ENCODE data around the gene UHMK1.
"Not testable (repeated sequence)": the region's sequence is repeated elsewhere in the genome, so short reads cannot be mapped to it uniquely, and the experiment has no call there.

Gene UHMK1

GRCh38 chr1:162566870-162567269, 69.3 kb downstream of the UHMK1 start:
- Mint-ChIP-seq H3K9me3 (no peaks in the 10 kb centered on the region), H3K36me3 (ENCODE audit: low read depth) (peaks cover 37% of the 10 kb centered on the region), H3K4me1 (peaks cover 37% of the 10 kb centered on the region), H3K27ac (no peak overlapping the region), H3K4me3 (no peak overlapping the region), H3K27me3 (no peaks in the 10 kb centered on the region)
- DNase-seq (no peak), ATAC-seq (no peak)

GRCh38 chr1:162568802-162569201, 71.2 kb downstream of the UHMK1 start:
- Mint-ChIP-seq H3K4me3 (no peak overlapping the region), H3K9me3 (no peaks in the 10 kb centered on the region), H3K27me3 (no peaks in the 10 kb centered on the region), H3K36me3 (ENCODE audit: low read depth) (peaks cover 34% of the 10 kb centered on the region), H3K27ac (no peak overlapping the region), H3K4me1 (peaks cover 23% of the 10 kb centered on the region)
- ATAC-seq: no peak
- DNase-seq: no peak

GRCh38 chr1:162570718-162571117, 73.1 kb downstream of the UHMK1 start:
- peaks cover 5% of the 10 kb centered on the region for H3K4me1 Mint-ChIP-seq
- no peak for ATAC-seq
- H3K27ac Mint-ChIP-seq: no peak overlapping the region
- no peaks in the 10 kb centered on the region for H3K9me3 Mint-ChIP-seq
- no peaks in the 10 kb centered on the region for H3K27me3 Mint-ChIP-seq
- H3K36me3 Mint-ChIP-seq (ENCODE audit: low read depth): peaks cover 31% of the 10 kb centered on the region
- no peak overlapping the region for H3K4me3 Mint-ChIP-seq
- no peak for DNase-seq

- not testable (repeated sequence) for DNase-seq, ATAC-seq, H3K27ac Mint-ChIP-seq, H3K9me3 Mint-ChIP-seq, H3K27me3 Mint-ChIP-seq, H3K4me1 Mint-ChIP-seq, H3K4me3 Mint-ChIP-seq
- peaks cover 31% of the 10 kb centered on the region for H3K36me3 Mint-ChIP-seq (ENCODE audit: low read depth)
Observed at GRCh38 chr1:162571121-162571520, 73.5 kb downstream of the UHMK1 start.

- ATAC-seq (no peak), DNase-seq (no peak)
- no peaks in the 10 kb centered on the region for H3K27me3 Mint-ChIP-seq
- H3K27ac Mint-ChIP-seq: no peak overlapping the region
- peaks cover 28% of the 10 kb centered on the region for H3K36me3 Mint-ChIP-seq (ENCODE audit: low read depth)
- H3K4me3 Mint-ChIP-seq: no peak overlapping the region
- peaks cover 3% of the 10 kb centered on the region for H3K4me1 Mint-ChIP-seq
- H3K9me3 Mint-ChIP-seq: no peaks in the 10 kb centered on the region
Observed at GRCh38 chr1:162571696-162572095, 74.1 kb downstream of the UHMK1 start.

GRCh38 chr1:162573136-162573535, 75.5 kb downstream of the UHMK1 start:
- no peaks in the 10 kb centered on the region for H3K27me3 Mint-ChIP-seq
- H3K4me1 Mint-ChIP-seq: peaks cover 3% of the 10 kb centered on the region
- no peak for DNase-seq
- no peak overlapping the region for H3K27ac Mint-ChIP-seq
- ATAC-seq: no peak
- peaks cover 32% of the 10 kb centered on the region for H3K36me3 Mint-ChIP-seq (ENCODE audit: low read depth)
- H3K9me3 Mint-ChIP-seq: no peaks in the 10 kb centered on the region
- H3K4me3 Mint-ChIP-seq: no peak overlapping the region

- Mint-ChIP-seq H3K4me3 (no peak overlapping the region), H3K9me3 (no peaks in the 10 kb centered on the region), H3K27ac (no peak overlapping the region), H3K36me3 (ENCODE audit: low read depth) (peaks cover 40% of the 10 kb centered on the region), H3K27me3 (no peaks in the 10 kb centered on the region), H3K4me1 (no peaks in the 10 kb centered on the region)
- DNase-seq: no peak
- ATAC-seq: no peak
Observed at GRCh38 chr1:162578071-162578700, 80.6 kb downstream of the UHMK1 start.

GRCh38 chr1:162578936-162579335, 81.3 kb downstream of the UHMK1 start:
- H3K9me3 Mint-ChIP-seq: no peaks in the 10 kb centered on the region
- no peak overlapping the region for H3K4me3 Mint-ChIP-seq
- DNase-seq (no peak), ATAC-seq (no peak)
- H3K27me3 Mint-ChIP-seq: no peaks in the 10 kb centered on the region
- no peak overlapping the region for H3K27ac Mint-ChIP-seq
- no peaks in the 10 kb centered on the region for H3K4me1 Mint-ChIP-seq
- peaks cover 40% of the 10 kb centered on the region for H3K36me3 Mint-ChIP-seq (ENCODE audit: low read depth)
